Measurements from ENCODE around the gene FTSJ1. TPM values are rescaled to one million over a fixed set of nuclear protein-coding genes. Genes with fewer than 3 reads are reported as not detected.

Gene FTSJ1
- total RNA-seq, 1 experiment from 2014 or later: 49.4 TPM

DNA sequence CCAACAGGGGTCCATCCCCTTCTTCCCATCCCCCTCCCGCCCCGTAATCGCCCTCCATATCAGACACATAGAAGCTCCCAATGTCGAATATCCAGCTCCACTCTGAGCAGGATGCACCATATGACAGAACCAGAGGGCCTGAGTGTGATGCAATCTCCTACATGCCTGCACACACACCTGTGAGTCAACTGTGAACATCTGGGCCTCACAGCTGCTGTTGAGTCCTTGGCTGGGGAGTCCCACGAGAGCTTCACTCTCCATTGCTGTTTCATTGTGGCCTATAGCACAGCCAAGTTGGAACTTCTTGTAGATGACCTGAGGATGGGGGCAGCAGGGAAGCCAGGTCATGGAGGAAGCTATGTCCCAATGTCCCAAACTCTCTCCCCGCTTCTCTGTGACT, 14.2 kb upstream of the FTSJ1 start:
- H2BK5ac ChIP-seq (ENCODE audit: insufficient read length, low read length): no peak overlapping the region
- no peak overlapping the region for H3K18ac ChIP-seq (ENCODE audit: insufficient read length, low read depth, low read length)
- Mint-ChIP-seq H3K4me3 (no peak overlapping the region; a peak in 1 of 5 replicates), H3K27ac (no peak overlapping the region), H3K4me1 (peaks cover 0 to 2% of the 10 kb centered on the region in 2 experiments; a peak in 1 of 4 replicates), H3K9me3 (peaks cover 80 to 83% of the 10 kb centered on the region in 2 experiments), H3K27me3 (ENCODE audit: low read depth) (no peaks in the 10 kb centered on the region; the same call in 1 of the 2 replicates), H3K36me3 (ENCODE audit: insufficient read depth in 1 of 3, low read depth in 3 of 3) (peaks cover 55 to 58% (median 58%) of the 10 kb centered on the region in 3 experiments)
- H3K14ac ChIP-seq (ENCODE audit: insufficient read depth, low read length): no peak overlapping the region
- no peak overlapping the region for H2BK20ac ChIP-seq (ENCODE audit: low read depth, low read length, poor library complexity, severe bottlenecking)
- no peaks in the 10 kb centered on the region for H3K23me2 ChIP-seq (ENCODE audit: insufficient read length, low read depth, low read length, poor library complexity, severe bottlenecking)
- H2BK15ac ChIP-seq (ENCODE audit: low read depth, low read length): no peak overlapping the region
- H4K20me1 ChIP-seq (ENCODE audit: control insufficient read depth, insufficient read depth, insufficient read length): no peaks in the 10 kb centered on the region
- H3K4ac ChIP-seq (ENCODE audit: low read depth, low read length): no peak overlapping the region
- no peak overlapping the region for H3K23ac ChIP-seq (ENCODE audit: insufficient read length, low read depth, low read length)
- H3K27me3 ChIP-seq (ENCODE audit: insufficient read depth, low read length): no peaks in the 10 kb centered on the region
- H3T11ph ChIP-seq (ENCODE audit: low read length): no peak overlapping the region
- TF ChIP-seq, protein P1, sequence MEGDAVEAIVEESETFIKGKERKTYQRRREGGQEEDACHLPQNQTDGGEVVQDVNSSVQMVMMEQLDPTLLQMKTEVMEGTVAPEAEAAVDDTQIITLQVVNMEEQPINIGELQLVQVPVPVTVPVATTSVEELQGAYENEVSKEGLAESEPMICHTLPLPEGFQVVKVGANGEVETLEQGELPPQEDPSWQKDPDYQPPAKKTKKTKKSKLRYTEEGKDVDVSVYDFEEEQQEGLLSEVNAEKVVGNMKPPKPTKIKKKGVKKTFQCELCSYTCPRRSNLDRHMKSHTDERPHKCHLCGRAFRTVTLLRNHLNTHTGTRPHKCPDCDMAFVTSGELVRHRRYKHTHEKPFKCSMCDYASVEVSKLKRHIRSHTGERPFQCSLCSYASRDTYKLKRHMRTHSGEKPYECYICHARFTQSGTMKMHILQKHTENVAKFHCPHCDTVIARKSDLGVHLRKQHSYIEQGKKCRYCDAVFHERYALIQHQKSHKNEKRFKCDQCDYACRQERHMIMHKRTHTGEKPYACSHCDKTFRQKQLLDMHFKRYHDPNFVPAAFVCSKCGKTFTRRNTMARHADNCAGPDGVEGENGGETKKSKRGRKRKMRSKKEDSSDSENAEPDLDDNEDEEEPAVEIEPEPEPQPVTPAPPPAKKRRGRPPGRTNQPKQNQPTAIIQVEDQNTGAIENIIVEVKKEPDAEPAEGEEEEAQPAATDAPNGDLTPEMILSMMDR (conservative IDR thresholded peaks at IDR 0.05): no peak
- H3K79me1 ChIP-seq (ENCODE audit: insufficient read depth, low read depth, low read length, poor library complexity, severe bottlenecking): no peaks in the 10 kb centered on the region
- no CpG with 5 or more reads among the region's 6 CpGs for WGBS (ENCODE audit: extremely low coverage, insufficient read length, low lambda C conversion rate)
- H4K5ac ChIP-seq (ENCODE audit: insufficient read length, low read depth, low read length): no peak overlapping the region
- no peak overlapping the region for H2BK12ac ChIP-seq (ENCODE audit: insufficient read length, low read depth, low read length)
- H3K4me2 ChIP-seq (ENCODE audit: insufficient read depth, insufficient read length, low read length): no peak overlapping the region
- H2AFZ ChIP-seq (ENCODE audit: low read length): no peak overlapping the region
- H4K91ac ChIP-seq (ENCODE audit: insufficient read length, low read depth, low read length): no peak overlapping the region
- peaks cover 58% of the 10 kb centered on the region for H3K9me3 ChIP-seq (ENCODE audit: control insufficient read depth, low read depth, low read length)
- DNase-seq: no peak
- no peak overlapping the region for H3K9ac ChIP-seq (ENCODE audit: extremely low read depth, insufficient read length, low read length)
- no peaks in the 10 kb centered on the region for H3K79me2 ChIP-seq (ENCODE audit: insufficient read depth, low read length)
- no peak overlapping the region for H3K56ac ChIP-seq (ENCODE audit: insufficient read length, low read depth, low read length)
- H3K4me1 ChIP-seq (ENCODE audit: insufficient read depth, low read length): no peaks in the 10 kb centered on the region
- H2BK120ac ChIP-seq (ENCODE audit: low read depth, low read length, poor library complexity, severe bottlenecking): no peak overlapping the region
- no peak overlapping the region for H3K27ac ChIP-seq (ENCODE audit: insufficient read length, low read depth, low read length)
- no peak overlapping the region for H2AK5ac ChIP-seq (ENCODE audit: insufficient read length, low read length)
- no peak overlapping the region for H4K8ac ChIP-seq (replicated peaks; ENCODE audit: insufficient read length, low read depth, low read length)

Data from H9 (cell line).